ENCODE measurements around the gene UBXN2A. TPM values are rescaled to one million over a fixed set of nuclear protein-coding genes. Genes with fewer than 3 reads are reported as not detected.

Gene UBXN2A
- total RNA-seq, 4 donors from 2014 or later, result 8.5 to 15.0 (median 12.9) TPM

- TF ChIP-seq POLR2A (IDR thresholded peaks at IDR 0.05) (no peak), CTCF (IDR thresholded peaks at IDR 0.05) (no peak)
- 67 to 71% methylated on average over 13 of the region's 13 CpGs for WGBS, 2 donors
Measured at GRCh38 chr2:24008672-24009366, 68.6 kb downstream of the UBXN2A start.

GRCh38 chr2:24009367-24009679 lies 69.1 kb downstream of the UBXN2A start:
- intact Hi-C loops (cut with DNase I; ENCODE audit: low total_unique reads), result no loop called here
- no peak for DNase-seq (ENCODE audit: low spot score in 2 of 2)
- TF ChIP-seq POLR2A (IDR thresholded peaks at IDR 0.05) (no peak), CTCF (IDR thresholded peaks at IDR 0.05) (no peak)
- H3K4me3 ChIP-seq (ENCODE audit: low read depth, poor library complexity, severe bottlenecking), result no peak overlapping the region
- 73 to 80% methylated on average over 8 to 9 of the region's 9 CpGs for WGBS, 2 donors

More at GRCh38 chr2:24008672-24009366, 68.6 kb downstream of the UBXN2A start:
- peak in 1 of 2 donors; percentile 46 for DNase-seq (ENCODE audit: low spot score in 2 of 2)
- intact Hi-C loops (cut with DNase I; ENCODE audit: low total_unique reads), result no loop called here
- no peak overlapping the region for H3K4me3 ChIP-seq (ENCODE audit: low read depth, poor library complexity, severe bottlenecking)

GRCh38 chr2:24009680-24010476 lies 69.6 kb downstream of the UBXN2A start, which contains the start of gene MFSD2B:
MFSD2B (plus strand) TSS chr2:24010085; CDS start chr2:24010097, 12 bp downstream.
- no peak for TF ChIP-seq CTCF (IDR thresholded peaks at IDR 0.05)
- no peak for TF ChIP-seq POLR2A (IDR thresholded peaks at IDR 0.05)
- DNase-seq (ENCODE audit: low spot score in 2 of 2), result peak in 1 of 2 donors; percentile 80
- intact Hi-C loops (cut with DNase I; ENCODE audit: low total_unique reads), result no loop called here
- no peak within 1 kb of the TSS for H3K4me3 ChIP-seq (ENCODE audit: low read depth, poor library complexity, severe bottlenecking)
- WGBS, 2 donors, result 6 to 8% methylated on average over 44 to 57 of the region's 75 CpGs

- 51 to 63% methylated on average over 20 to 36 of the region's 37 CpGs for WGBS, 2 donors
- no peak for TF ChIP-seq POLR2A (IDR thresholded peaks at IDR 0.05)
- TF ChIP-seq CTCF (IDR thresholded peaks at IDR 0.05), result no peak
Measured at GRCh38 chr2:24010477-24011249, 70.4 kb downstream of the UBXN2A start.

GRCh38 chr2:24011250-24012104 lies 71.2 kb downstream of the UBXN2A start:
- 80% methylated on average over 7 of the region's 7 CpGs for WGBS, 2 donors
- intact Hi-C loops (cut with DNase I; ENCODE audit: low total_unique reads), result no loop called here
- TF ChIP-seq CTCF (IDR thresholded peaks at IDR 0.05) (no peak), POLR2A (IDR thresholded peaks at IDR 0.05) (no peak)
- peak in 1 of 2 donors; percentile 62 for DNase-seq (ENCODE audit: low spot score in 2 of 2)
- no peak overlapping the region for H3K4me3 ChIP-seq (ENCODE audit: low read depth, poor library complexity, severe bottlenecking)

More at GRCh38 chr2:24010477-24011249, 70.4 kb downstream of the UBXN2A start:
- intact Hi-C loops (cut with DNase I; ENCODE audit: low total_unique reads), result no loop called here
- no peak overlapping the region for H3K4me3 ChIP-seq (ENCODE audit: low read depth, poor library complexity, severe bottlenecking)
- DNase-seq (ENCODE audit: low spot score in 2 of 2), result peak in 1 of 2 donors; percentile 81
